Chondrocyte (in vitro differentiated cells): ENCODE data around the gene HIBCH. TPM values are rescaled to one million over a fixed set of nuclear protein-coding genes. Genes with fewer than 3 reads are reported as not detected.

Source experiments
- DNase-seq: peaks from one replicate; pipeline ENCODE4 v3.0.0; 2021; ENCODE audit warnings: mixed read lengths, low spot score
- H3K27ac Mint-ChIP-seq: one replicate; pipeline ENCODE4 v1.8.0; 2021; ENCODE audit warnings: mild to moderate bottlenecking, moderate library complexity, mixed read lengths; ENCODE audit not compliant: unreplicated experiment
- H3K27me3 Mint-ChIP-seq: 2 replicates; pipeline ENCODE4 v1.8.0; 2021; ENCODE audit warnings: low read depth, mixed read lengths
- H3K36me3 Mint-ChIP-seq: 2 replicates; pipeline ENCODE4 v1.8.0; 2021; ENCODE audit warnings: low read depth, mixed read lengths
- H3K4me1 Mint-ChIP-seq: 2 replicates; pipeline ENCODE4 v1.8.0; 2021; ENCODE audit warnings: low read depth, mild to moderate bottlenecking, mixed read lengths
- H3K4me3 Mint-ChIP-seq: one replicate; pipeline ENCODE4 v1.8.0; 2021; ENCODE audit warnings: mild to moderate bottlenecking, moderate library complexity, mixed read lengths; ENCODE audit not compliant: unreplicated experiment
- H3K9me3 Mint-ChIP-seq: 2 replicates; pipeline ENCODE4 v1.8.0; 2021; ENCODE audit warnings: low read depth, mixed read lengths
- total RNA-seq: library from RNA; stranded (reverse); gene quantifications from 3 replicates; pipeline ENCODE4 v1.2.1, GENCODE V29; 2021
- TF ChIP-seq, protein P1 (sequence below): fragments of 200-600 bp; sonication (generic); IDR thresholded peaks from 2 replicates; pipeline ENCODE4 v1.5.0; 2021; ENCODE audit warnings: antibody characterized with exemption, mild to moderate bottlenecking, moderate library complexity

The HIBCH gene
- total RNA-seq, 1 donor from 2014 or later, result 19.1 TPM

DNA sequence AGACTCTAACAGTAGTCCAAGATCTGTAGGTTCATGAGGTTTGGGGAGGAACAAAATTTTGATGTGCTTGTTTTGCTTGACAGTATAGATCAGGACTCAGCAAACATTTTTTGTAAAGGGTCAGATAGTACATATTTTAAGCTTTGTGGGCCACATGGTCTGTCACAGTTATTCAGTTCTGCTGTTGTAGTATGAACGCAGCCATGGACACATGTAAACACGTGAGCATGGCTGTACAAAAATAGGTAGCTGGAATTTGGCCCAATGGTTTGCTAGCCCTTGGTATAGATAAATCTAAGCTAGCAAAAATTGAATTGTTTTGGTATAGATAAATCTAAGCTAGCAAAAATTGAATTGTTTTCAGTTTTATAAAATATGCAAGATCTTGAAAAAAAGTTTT is 120.5 kb downstream of the HIBCH start:
- TF ChIP-seq, protein P1, sequence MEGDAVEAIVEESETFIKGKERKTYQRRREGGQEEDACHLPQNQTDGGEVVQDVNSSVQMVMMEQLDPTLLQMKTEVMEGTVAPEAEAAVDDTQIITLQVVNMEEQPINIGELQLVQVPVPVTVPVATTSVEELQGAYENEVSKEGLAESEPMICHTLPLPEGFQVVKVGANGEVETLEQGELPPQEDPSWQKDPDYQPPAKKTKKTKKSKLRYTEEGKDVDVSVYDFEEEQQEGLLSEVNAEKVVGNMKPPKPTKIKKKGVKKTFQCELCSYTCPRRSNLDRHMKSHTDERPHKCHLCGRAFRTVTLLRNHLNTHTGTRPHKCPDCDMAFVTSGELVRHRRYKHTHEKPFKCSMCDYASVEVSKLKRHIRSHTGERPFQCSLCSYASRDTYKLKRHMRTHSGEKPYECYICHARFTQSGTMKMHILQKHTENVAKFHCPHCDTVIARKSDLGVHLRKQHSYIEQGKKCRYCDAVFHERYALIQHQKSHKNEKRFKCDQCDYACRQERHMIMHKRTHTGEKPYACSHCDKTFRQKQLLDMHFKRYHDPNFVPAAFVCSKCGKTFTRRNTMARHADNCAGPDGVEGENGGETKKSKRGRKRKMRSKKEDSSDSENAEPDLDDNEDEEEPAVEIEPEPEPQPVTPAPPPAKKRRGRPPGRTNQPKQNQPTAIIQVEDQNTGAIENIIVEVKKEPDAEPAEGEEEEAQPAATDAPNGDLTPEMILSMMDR, result no peak
- Mint-ChIP-seq H3K9me3 (no peaks in the 10 kb centered on the region), H3K4me1 (peaks cover 4% of the 10 kb centered on the region), H3K4me3 (no peak overlapping the region), H3K36me3 (peaks cover 15% of the 10 kb centered on the region), H3K27ac (no peak overlapping the region), H3K27me3 (no peaks in the 10 kb centered on the region)
- DNase-seq, result no peak

DNA sequence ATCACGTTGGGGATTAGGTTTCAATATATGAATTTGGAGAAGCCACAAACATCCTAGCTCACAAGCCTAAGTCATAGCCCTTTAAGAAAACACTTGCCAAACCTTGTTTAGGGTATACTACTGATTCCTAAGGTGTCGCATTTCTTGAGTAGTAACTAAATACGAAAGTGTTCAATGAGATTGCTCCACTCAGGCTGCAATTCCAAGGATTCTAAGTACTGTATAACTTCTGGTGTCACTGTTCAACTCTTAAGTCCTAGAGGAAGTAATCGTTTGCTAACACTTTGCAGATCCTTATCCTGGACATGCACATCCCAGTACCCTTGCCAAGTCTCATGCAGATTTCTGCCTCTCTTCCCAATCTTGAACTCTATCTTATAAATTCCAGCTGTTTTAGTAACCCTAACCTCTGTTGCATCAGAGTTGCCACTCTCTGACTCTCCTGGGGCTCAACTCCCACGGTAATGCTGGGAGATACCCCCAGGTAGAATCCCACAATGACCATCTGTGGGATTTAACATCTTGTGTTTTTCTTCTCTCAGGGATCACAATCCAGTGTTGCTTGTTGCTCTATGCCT is 122.4 kb downstream of the HIBCH start:
- Mint-ChIP-seq H3K4me1 (peaks cover 4% of the 10 kb centered on the region), H3K4me3 (no peak overlapping the region), H3K27me3 (no peaks in the 10 kb centered on the region), H3K9me3 (no peaks in the 10 kb centered on the region), H3K27ac (no peak overlapping the region), H3K36me3 (peaks cover 12% of the 10 kb centered on the region)
- no peak for DNase-seq
- TF ChIP-seq, protein P1, result no peak

DNA sequence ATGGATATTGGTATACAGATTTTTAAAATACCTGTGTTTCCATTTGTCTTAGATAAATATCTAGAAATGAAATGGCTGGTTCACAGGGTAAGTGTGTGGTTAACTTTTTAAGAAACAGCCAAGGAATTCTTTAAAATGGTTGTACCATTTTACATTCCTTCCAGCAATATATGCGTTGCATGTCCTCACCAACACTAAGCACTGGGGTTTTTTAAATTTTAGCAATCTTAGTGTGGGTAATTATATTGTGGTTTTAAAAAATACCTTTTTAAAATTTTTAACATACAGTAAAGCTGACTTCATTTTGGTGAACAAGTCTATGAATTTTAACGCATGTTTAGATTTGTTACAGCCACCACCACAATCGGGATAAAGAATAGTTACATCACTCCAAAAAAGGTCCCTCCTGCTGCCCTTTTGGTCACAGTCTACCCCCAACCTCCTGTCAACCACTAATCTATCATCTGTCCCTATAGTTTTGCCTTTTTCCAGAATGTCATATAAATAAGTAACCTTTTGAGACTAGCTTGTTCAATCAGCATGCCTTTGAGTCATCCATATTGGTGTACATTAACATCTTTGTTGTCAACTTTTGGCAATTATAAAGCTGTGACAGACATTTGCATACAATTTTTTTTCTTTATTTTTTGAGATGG is 129.0 kb downstream of the HIBCH start:
- Mint-ChIP-seq H3K27me3 (no peaks in the 10 kb centered on the region), H3K4me3 (no peak overlapping the region)
- TF ChIP-seq, protein P1, result no peak

DNA sequence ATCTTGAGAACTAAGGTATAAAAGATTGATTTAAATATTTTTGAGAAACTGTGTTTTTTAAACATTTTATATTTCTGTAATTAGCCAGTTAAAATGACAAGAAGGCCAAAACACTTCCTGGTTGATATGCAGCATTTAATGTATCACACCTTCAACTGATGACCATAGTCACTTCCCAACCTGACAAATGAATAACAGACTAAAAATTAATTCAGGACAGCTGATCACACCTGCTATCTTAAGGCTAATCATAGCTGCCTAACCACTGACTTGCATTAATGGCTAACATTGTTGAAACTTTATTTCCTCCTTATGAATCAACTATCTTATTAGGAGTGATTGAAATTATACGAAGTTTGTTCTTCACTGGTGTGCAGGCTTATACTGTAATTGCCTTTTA is 131.3 kb downstream of the HIBCH start:
- TF ChIP-seq, protein P1, result no peak
- no peaks in the 10 kb centered on the region for H3K9me3 Mint-ChIP-seq
- no peaks in the 10 kb centered on the region for H3K36me3 Mint-ChIP-seq
- no peak overlapping the region for H3K4me3 Mint-ChIP-seq
- H3K4me1 Mint-ChIP-seq, result peaks cover 4% of the 10 kb centered on the region
- DNase-seq, result no peak
- no peak overlapping the region for H3K27ac Mint-ChIP-seq
- H3K27me3 Mint-ChIP-seq, result no peaks in the 10 kb centered on the region

More for the DNA sequence above, 129.0 kb downstream of the HIBCH start:
- DNase-seq, result no peak
- H3K4me1 Mint-ChIP-seq, result peaks cover 4% of the 10 kb centered on the region
- H3K36me3 Mint-ChIP-seq, result peaks cover 3% of the 10 kb centered on the region
- no peaks in the 10 kb centered on the region for H3K9me3 Mint-ChIP-seq
- peak overlapping the region; percentile 14 for H3K27ac Mint-ChIP-seq

DNA sequence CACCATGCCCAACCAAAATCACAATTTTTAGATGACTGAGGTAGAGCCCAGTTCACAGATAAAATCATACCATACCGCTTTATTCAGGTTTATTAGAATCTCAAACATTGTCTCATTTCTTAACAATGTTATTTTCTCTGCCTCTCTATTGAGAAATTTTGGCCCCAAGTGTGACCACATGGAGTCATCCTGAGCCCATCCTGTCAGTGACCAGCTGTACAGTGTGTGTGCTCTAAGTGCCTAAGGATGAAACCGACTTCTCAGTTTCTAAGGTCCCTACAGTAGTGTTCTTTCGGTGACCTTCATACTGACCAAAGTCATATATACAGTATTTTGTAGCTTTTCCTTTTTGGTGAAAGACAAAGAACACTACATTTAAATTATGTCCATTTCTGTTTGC is 133.4 kb downstream of the HIBCH start:
- Mint-ChIP-seq H3K9me3 (no peaks in the 10 kb centered on the region), H3K4me1 (peaks cover 4% of the 10 kb centered on the region), H3K36me3 (no peaks in the 10 kb centered on the region), H3K27ac (no peak overlapping the region), H3K27me3 (no peaks in the 10 kb centered on the region), H3K4me3 (no peak overlapping the region)
- no peak for DNase-seq
- TF ChIP-seq, protein P1, result no peak
